Measurements from ENCODE around the gene PRPF4.
A peak's percentile ranks its signal among the peaks of the same experiment; 100 is the strongest.

The PRPF4 gene

DNA sequence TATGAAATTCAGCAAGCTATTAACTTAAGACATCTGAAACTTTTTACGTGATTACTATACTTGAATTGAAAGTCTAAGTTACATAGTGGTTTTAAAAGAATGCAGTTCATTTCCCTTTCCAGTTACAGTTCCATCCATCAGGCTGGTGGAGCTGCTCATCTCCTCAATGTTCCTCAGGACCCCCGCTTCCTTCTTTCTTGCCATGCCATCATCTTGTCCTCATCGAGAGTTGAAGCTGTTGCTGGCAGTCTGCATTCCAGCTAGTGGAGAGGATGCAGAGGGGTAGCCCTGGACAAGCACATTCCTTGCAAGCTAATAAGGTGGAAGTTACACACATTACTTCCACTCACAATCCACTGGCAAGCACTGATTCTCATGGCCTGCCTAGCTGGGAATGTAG, 36.5 kb downstream of the PRPF4 start:
- no peak for DNase-seq (ENCODE audit: low spot score)

- no peak for DNase-seq (ENCODE audit: low spot score)
These were observed 37.8 kb downstream of the PRPF4 start for GRCh38 chr9:113313261-113313660.

GRCh38 chr9:113315231-113315630, 39.8 kb downstream of the PRPF4 start:
- no peak for DNase-seq (ENCODE audit: low spot score)

DNA sequence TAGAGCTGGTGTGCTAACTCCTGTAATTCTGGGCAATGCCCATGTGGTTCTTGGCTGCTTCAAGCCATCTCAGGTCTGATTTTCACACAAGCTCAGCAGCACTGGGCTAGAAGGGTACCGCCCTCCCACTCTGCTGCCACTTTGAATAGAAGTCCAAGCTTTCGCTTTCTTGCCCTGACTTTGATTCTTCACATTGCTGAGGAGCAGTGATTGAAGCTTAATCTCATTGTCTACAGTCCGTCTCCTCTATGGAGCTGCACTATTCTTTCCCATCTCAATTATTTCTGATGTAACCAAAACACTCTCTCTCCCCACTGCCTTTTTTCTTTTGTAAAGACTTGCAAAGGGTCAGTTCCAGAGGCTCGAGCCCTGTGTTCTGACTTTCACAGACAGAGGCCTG, 40.6 kb downstream of the PRPF4 start:
- DNase-seq (ENCODE audit: low spot score) = no peak

- DNase-seq (ENCODE audit: low spot score) = no peak
These were observed 42.3 kb downstream of the PRPF4 start for GRCh38 chr9:113317777-113318176.

DNA sequence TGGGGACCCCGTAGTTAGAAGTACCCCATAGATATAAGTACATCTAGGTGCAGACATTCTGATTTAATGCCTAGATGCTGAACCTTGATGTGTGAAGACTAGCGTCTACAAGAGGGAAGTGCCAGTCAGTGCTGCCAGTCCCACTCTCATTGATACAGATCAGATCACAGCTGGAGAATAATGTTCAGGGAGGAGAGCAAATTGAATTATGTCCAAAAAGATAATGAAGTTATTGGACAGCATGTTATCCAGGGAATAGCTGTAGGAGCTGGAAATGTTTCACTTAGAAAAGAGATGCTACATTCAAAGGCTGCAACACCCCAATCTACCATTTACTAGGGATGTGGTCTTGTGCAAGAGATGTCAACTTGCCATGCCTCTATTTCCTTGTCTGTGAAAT, 43.6 kb downstream of the PRPF4 start:
- no peak for DNase-seq (ENCODE audit: low spot score)

DNA sequence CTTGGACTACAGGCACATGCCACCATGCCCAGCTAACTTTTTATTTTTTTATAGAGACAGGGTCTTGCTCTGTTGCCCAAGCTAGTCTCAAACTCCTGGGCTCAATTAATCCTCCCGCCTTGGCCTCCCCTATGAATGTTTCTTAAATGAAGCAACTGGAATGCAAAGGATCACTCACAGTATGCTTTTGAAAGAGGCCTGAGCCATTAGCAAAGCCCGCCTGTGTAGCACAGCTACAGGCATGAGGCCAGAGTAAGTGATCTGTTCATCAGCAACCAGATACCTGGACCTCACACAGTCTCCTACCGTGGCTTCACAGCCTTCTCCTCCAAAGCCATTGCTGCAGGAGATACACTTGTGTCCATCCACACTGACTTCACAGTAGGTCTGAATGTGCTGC, 44.6 kb downstream of the PRPF4 start:
- DNase-seq (ENCODE audit: low spot score) = no peak

- DNase-seq (ENCODE audit: low spot score) = no peak
These were observed 47.2 kb downstream of the PRPF4 start for GRCh38 chr9:113322671-113323070.

DNA sequence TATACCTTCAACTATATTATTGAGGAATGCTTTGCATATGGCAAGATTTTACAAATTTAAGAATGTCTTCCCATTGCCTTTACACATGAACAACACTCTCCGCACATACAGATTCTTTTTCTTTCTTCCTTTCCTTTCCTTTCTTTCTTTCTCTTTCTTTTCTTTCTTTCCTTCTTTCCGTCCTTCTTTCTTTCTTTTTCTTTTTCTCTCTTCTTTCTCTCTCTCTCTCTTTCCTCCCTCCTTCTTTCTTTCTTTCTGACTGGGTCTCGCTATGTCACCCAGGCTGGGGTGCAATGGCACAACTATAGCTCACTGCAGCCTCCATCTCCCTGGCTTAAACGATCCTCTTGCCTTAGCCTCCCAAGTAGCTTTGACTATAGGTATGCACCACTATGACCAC, 50.8 kb downstream of the PRPF4 start:
- DNase-seq (ENCODE audit: low spot score) = no peak

DNA sequence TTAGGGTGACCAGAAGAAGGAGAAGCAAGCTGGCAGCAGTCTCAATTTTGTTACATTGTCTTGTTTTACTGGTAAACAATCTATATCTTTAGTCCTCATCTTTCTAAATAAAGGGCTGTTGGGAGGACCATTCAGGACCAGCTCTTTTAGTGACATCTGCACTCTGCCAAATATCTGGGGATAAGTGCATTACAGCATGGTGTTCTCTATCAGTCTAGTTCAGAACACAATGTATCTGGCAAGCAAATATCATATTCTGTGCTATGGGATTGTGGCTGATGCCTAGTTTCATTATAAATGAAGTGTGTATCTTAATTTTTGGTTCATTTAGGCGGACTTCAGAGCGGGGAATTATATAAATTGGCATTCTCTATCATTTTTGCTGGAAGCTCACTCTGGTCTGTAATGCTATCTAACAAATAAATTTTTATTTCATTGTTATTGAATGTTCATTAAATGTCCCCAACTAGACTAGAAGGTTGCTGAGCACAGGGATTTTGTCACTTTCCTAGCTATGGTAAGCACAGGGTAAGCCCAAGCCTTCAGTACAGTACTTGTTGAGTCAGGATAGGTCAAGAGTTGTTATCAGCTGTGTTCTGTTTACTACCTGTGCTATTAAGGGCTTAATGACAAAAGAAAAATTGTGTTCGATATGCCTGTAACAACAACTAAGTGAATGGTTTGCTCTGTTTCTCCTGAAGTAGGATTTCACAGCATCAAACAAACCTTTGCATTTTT, 52.8 kb downstream of the PRPF4 start:
- no peak for DNase-seq (ENCODE audit: low spot score)

GRCh38 chr9:113331780-113332179, 56.3 kb downstream of the PRPF4 start:
- DNase-seq (ENCODE audit: low spot score) = no peak

- DNase-seq (ENCODE audit: low spot score) = no peak
These were observed 62.3 kb downstream of the PRPF4 start for GRCh38 chr9:113337714-113338113.

DNA sequence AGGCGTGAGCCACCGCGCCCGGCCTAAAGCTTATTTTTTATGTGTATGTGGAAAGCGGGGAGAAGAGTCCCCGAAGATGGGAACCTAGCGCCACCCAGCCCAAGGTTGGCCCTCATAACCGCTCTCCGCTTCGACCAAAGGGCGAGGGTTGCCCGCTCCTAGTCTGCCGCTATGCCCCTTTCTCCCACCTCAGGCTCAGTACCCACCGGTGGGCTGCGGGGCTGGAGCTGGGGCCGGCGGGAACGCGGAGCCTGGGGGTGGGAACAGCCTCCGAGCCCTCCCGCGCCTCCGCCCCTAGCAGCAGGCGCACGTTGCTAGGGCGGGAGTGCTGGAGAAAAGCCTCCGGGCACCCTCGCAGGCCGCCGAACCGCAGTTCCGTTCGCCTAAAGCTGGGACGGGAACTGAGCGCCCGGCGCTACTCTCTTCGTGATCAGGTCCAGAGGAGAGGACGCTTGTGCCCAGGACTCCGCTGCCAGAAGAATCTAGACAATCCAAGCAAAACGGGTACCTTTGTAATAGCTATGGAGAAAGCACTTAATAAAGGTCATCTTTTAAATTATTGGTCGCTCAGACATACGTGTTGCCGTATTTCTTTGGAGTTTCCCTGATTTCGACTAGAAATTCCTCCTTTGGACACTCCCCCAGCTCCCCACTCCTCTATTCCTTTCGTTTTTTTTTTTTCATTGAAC, 64.7 kb downstream of the PRPF4 start, which contains the start of gene WDR31:
Gene WDR31, minus strand, starts transcription at position 265 of the 689 bp plus-strand sequence. CDS start 8,253 bp downstream, outside the sequence.
- DNase-seq (ENCODE audit: low spot score) = peak; percentile 95

DNA sequence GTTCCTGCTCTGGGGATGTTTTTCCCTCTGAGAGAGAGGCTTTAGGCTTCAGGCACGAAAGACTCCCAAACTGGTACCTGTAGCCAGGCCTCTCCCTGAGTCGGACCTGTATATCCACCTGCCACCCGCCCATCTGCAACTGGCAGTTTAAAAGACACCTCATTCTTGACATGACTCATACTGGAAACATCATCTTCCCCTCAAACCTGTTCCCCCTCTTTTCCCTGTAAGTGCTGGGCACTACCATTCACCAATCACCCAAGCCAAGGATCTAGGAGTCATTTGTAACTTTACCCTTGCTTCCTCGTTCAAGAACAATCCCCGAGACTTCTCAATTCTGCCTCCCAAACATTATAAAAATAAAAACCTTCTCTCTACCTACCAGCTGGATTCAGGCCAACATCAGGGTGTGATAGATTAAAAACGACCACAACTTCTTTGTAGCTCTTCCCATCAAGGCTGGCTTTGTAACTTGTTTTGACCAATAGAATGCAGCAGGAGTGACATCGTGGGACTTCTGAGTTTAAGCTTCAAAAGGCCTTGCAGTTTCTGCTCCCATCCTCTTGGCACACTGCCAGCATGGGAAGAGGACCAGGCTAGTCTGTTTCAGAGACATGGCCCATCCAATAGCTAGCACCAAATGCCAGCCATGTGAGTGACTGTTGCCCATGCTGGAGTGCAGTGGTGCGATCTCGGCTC, 66.4 kb downstream of the PRPF4 start:
- DNase-seq (ENCODE audit: low spot score) = no peak

Measured in left forelimb (tissue), 1 donor.